ENCODE results near the gene SLC16A9.

The SLC16A9 gene

GRCh38 chr10:59657724-59658123 lies 51.9 kb downstream of the SLC16A9 start:
- TF ChIP-seq CTCF (IDR thresholded peaks at IDR 0.05; ENCODE audit: low read depth, low read length), result no peak
- H3K4me3 ChIP-seq (replicated peaks in 1 of 2; ENCODE audit: low read depth in 2 of 2, low read length in 2 of 2), result no peak overlapping the region
- DNase-seq (ENCODE audit: low read depth in 2 of 2), result no peak

GRCh38 chr10:59655309-59655708 lies 54.3 kb downstream of the SLC16A9 start:
- H3K4me3 ChIP-seq (replicated peaks in 1 of 2; ENCODE audit: low read depth in 2 of 2, low read length in 2 of 2), result no peak overlapping the region
- DNase-seq (ENCODE audit: low read depth in 2 of 2), result peak in 1 of 2 donors; percentile 49
- no peak for TF ChIP-seq CTCF (IDR thresholded peaks at IDR 0.05; ENCODE audit: low read depth, low read length)

- TF ChIP-seq CTCF (IDR thresholded peaks at IDR 0.05; ENCODE audit: low read depth, low read length), result no peak
- H3K4me3 ChIP-seq (replicated peaks in 1 of 2; ENCODE audit: low read depth in 2 of 2, low read length in 2 of 2), result no peak overlapping the region
- peak in 1 of 2 donors; percentile 38 for DNase-seq (ENCODE audit: low read depth in 2 of 2)
Observed at GRCh38 chr10:59654007-59654406, 55.6 kb downstream of the SLC16A9 start.

GRCh38 chr10:59651902-59652301 lies 57.7 kb downstream of the SLC16A9 start:
- no peak for DNase-seq (ENCODE audit: low read depth in 2 of 2)
- H3K4me3 ChIP-seq (replicated peaks in 1 of 2; ENCODE audit: low read depth in 2 of 2, low read length in 2 of 2), result no peak overlapping the region
- TF ChIP-seq CTCF (IDR thresholded peaks at IDR 0.05; ENCODE audit: low read depth, low read length), result no peak

- no peak overlapping the region for H3K4me3 ChIP-seq (replicated peaks in 1 of 2; ENCODE audit: low read depth in 2 of 2, low read length in 2 of 2)
- no peak for TF ChIP-seq CTCF (IDR thresholded peaks at IDR 0.05; ENCODE audit: low read depth, low read length)
- no peak for DNase-seq (ENCODE audit: low read depth in 2 of 2)
Observed at GRCh38 chr10:59649606-59650346, 59.9 kb downstream of the SLC16A9 start.

- no peak overlapping the region for H3K4me3 ChIP-seq (replicated peaks in 1 of 2; ENCODE audit: low read depth in 2 of 2, low read length in 2 of 2)
- TF ChIP-seq CTCF (IDR thresholded peaks at IDR 0.05; ENCODE audit: low read depth, low read length), result no peak
- peak; percentile 46 to 61 for DNase-seq (ENCODE audit: low read depth in 2 of 2)
Observed at GRCh38 chr10:59648711-59649201, 60.9 kb downstream of the SLC16A9 start.
